ENCODE results near the gene INPP5E. TPM values are rescaled to one million over a fixed set of nuclear protein-coding genes. Genes with fewer than 3 reads are reported as not detected.

INPP5E gene
- polyA plus RNA-seq, 2 of the 4 experiments (the other 2 are of a cell fraction) = 5.2 to 11.2 TPM

GRCh38 chr9:136379003-136379287, 60.7 kb downstream of the INPP5E start (continued):
- TF ChIP-seq, protein P1, sequence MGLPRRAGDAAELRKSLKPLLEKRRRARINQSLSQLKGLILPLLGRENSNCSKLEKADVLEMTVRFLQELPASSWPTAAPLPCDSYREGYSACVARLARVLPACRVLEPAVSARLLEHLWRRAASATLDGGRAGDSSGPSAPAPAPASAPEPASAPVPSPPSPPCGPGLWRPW (IDR thresholded peaks at IDR 0.05) = no peak
- no peak for TF ChIP-seq RFX5 (IDR thresholded peaks at IDR 0.05)
- TF ChIP-seq POLR2A (IDR thresholded peaks at IDR 0.05; ENCODE audit: low read length) = no peak
- no peak for TF ChIP-seq FOSL2 (IDR thresholded peaks at IDR 0.05)
- no peak for TF ChIP-seq FOSL2 (CRISPR knock-in tag; IDR thresholded peaks at IDR 0.05)
- TF ChIP-seq BHLHE40 (IDR thresholded peaks at IDR 0.05; ENCODE audit: low read depth, low read length) = no peak
- TF ChIP-seq, protein P2, sequence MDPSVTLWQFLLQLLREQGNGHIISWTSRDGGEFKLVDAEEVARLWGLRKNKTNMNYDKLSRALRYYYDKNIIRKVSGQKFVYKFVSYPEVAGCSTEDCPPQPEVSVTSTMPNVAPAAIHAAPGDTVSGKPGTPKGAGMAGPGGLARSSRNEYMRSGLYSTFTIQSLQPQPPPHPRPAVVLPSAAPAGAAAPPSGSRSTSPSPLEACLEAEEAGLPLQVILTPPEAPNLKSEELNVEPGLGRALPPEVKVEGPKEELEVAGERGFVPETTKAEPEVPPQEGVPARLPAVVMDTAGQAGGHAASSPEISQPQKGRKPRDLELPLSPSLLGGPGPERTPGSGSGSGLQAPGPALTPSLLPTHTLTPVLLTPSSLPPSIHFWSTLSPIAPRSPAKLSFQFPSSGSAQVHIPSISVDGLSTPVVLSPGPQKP (IDR thresholded peaks at IDR 0.05; ENCODE audit: low read depth, low read length) = no peak
- TF ChIP-seq MYC (IDR thresholded peaks at IDR 0.05; ENCODE audit: borderline replicate concordance, low read length) = no peak
- no peak for TF ChIP-seq ZSCAN20 (CRISPR knock-in tag; IDR thresholded peaks at IDR 0.05)
- TF ChIP-seq MAZ (IDR thresholded peaks at IDR 0.05; ENCODE audit: borderline replicate concordance, low read depth, low read length) = no peak
- TF ChIP-seq, protein P3, sequence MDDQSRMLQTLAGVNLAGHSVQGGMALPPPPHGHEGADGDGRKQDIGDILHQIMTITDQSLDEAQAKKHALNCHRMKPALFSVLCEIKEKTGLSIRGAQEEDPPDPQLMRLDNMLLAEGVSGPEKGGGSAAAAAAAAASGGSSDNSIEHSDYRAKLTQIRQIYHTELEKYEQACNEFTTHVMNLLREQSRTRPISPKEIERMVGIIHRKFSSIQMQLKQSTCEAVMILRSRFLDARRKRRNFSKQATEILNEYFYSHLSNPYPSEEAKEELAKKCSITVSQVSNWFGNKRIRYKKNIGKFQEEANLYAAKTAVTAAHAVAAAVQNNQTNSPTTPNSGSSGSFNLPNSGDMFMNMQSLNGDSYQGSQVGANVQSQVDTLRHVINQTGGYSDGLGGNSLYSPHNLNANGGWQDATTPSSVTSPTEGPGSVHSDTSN (IDR thresholded peaks at IDR 0.05) = no peak
- TF ChIP-seq HOXB5 (CRISPR knock-in tag; IDR thresholded peaks at IDR 0.05) = no peak
- no peak for TF ChIP-seq JUN (IDR thresholded peaks at IDR 0.05)

Other genes starting within 250 kb of the INPP5E start
- 0.03 and 0.04 TPM in 2 replicates for gene LHX3, start 234.7 kb downstream of the INPP5E start, polyA plus RNA-seq (2011; rRNA removed)
- gene LHX3, start 234.7 kb downstream of the INPP5E start, polyA plus RNA-seq (2017; fragmentation: RNase III; extraction: RNeasy Plus Mini Kit Qiagen cat#74134 plus additional on column Dnase treatment) = 0.03 to 0.04 TPM in 2 of 3 replicates, not detected in the other
- gene QSOX2, start 194.0 kb downstream of the INPP5E start, polyA plus RNA-seq (2011; rRNA removed) = 29.5 and 30.2 TPM in 2 replicates
- 22.3 to 23.0 TPM (median 22.9 TPM) in 3 replicates for gene QSOX2, start 194.0 kb downstream of the INPP5E start, polyA plus RNA-seq (2017; fragmentation: RNase III; extraction: RNeasy Plus Mini Kit Qiagen cat#74134 plus additional on column Dnase treatment)
- under 0.01 and 0.03 TPM in 2 replicates for gene CCDC187, start 135.8 kb downstream of the INPP5E start, polyA plus RNA-seq (2011; rRNA removed)
- gene CCDC187, start 135.8 kb downstream of the INPP5E start, polyA plus RNA-seq (2017; fragmentation: RNase III; extraction: RNeasy Plus Mini Kit Qiagen cat#74134 plus additional on column Dnase treatment) = 0.03 TPM in 1 of 3 replicates, not detected in the others
- gene GPSM1, start 112.3 kb downstream of the INPP5E start, polyA plus RNA-seq (2011; rRNA removed) = 2.1 TPM in 2 replicates
- gene GPSM1, start 112.3 kb downstream of the INPP5E start, polyA plus RNA-seq (2017; fragmentation: RNase III; extraction: RNeasy Plus Mini Kit Qiagen cat#74134 plus additional on column Dnase treatment) = 8.2 to 9.9 TPM (median 8.8 TPM) in 3 replicates
- 5.1 and 8.0 TPM in 2 replicates for gene DNLZ, start 76.1 kb downstream of the INPP5E start, polyA plus RNA-seq (2011; rRNA removed)
- 19.0 to 19.9 TPM (median 19.1 TPM) in 3 replicates for gene DNLZ, start 76.1 kb downstream of the INPP5E start, polyA plus RNA-seq (2017; fragmentation: RNase III; extraction: RNeasy Plus Mini Kit Qiagen cat#74134 plus additional on column Dnase treatment)
- 0.21 and 0.25 TPM in 2 replicates for gene CARD9, start 66.2 kb downstream of the INPP5E start, polyA plus RNA-seq (2011; rRNA removed)
- 0.94 to 1.2 TPM (median 0.94 TPM) in 3 replicates for gene CARD9, start 66.2 kb downstream of the INPP5E start, polyA plus RNA-seq (2017; fragmentation: RNase III; extraction: RNeasy Plus Mini Kit Qiagen cat#74134 plus additional on column Dnase treatment)
- gene SNAPC4, start 39.7 kb downstream of the INPP5E start, polyA plus RNA-seq (2011; rRNA removed) = 2.7 and 3.1 TPM in 2 replicates
- gene SNAPC4, start 39.7 kb downstream of the INPP5E start, polyA plus RNA-seq (2017; fragmentation: RNase III; extraction: RNeasy Plus Mini Kit Qiagen cat#74134 plus additional on column Dnase treatment) = 10.1 to 10.8 TPM (median 10.3 TPM) in 3 replicates
- gene ENTR1, start 29.2 kb downstream of the INPP5E start, polyA plus RNA-seq (2011; rRNA removed) = 69.0 and 75.8 TPM in 2 replicates
- gene ENTR1, start 29.2 kb downstream of the INPP5E start, polyA plus RNA-seq (2017; fragmentation: RNase III; extraction: RNeasy Plus Mini Kit Qiagen cat#74134 plus additional on column Dnase treatment) = 63.8 to 67.4 TPM (median 66.7 TPM) in 3 replicates
- 53.4 and 71.1 TPM in 2 replicates for gene PMPCA, start 29.2 kb downstream of the INPP5E start, polyA plus RNA-seq (2011; rRNA removed)
- gene PMPCA, start 29.2 kb downstream of the INPP5E start, polyA plus RNA-seq (2017; fragmentation: RNase III; extraction: RNeasy Plus Mini Kit Qiagen cat#74134 plus additional on column Dnase treatment) = 83.0 to 101 TPM (median 89.2 TPM) in 3 replicates
- gene SEC16A, start 43.2 kb upstream of the INPP5E start, polyA plus RNA-seq (2011; rRNA removed) = 24.2 and 32.3 TPM in 2 replicates
- gene SEC16A, start 43.2 kb upstream of the INPP5E start, polyA plus RNA-seq (2017; fragmentation: RNase III; extraction: RNeasy Plus Mini Kit Qiagen cat#74134 plus additional on column Dnase treatment) = 35.7 to 41.5 TPM (median 38.0 TPM) in 3 replicates
- gene NOTCH1, start 106.2 kb upstream of the INPP5E start, polyA plus RNA-seq (2011; rRNA removed) = 0.88 and 1.2 TPM in 2 replicates
- 4.6 to 6.4 TPM (median 5.7 TPM) in 3 replicates for gene NOTCH1, start 106.2 kb upstream of the INPP5E start, polyA plus RNA-seq (2017; fragmentation: RNase III; extraction: RNeasy Plus Mini Kit Qiagen cat#74134 plus additional on column Dnase treatment)
- gene EGFL7, start 223.1 kb upstream of the INPP5E start, polyA plus RNA-seq (2011; rRNA removed) = 15.3 and 19.9 TPM in 2 replicates
- 28.9 to 34.4 TPM (median 32.3 TPM) in 3 replicates for gene EGFL7, start 223.1 kb upstream of the INPP5E start, polyA plus RNA-seq (2017; fragmentation: RNase III; extraction: RNeasy Plus Mini Kit Qiagen cat#74134 plus additional on column Dnase treatment)
- 32.3 and 38.6 TPM in 2 replicates for gene AGPAT2, start 247.6 kb upstream of the INPP5E start, polyA plus RNA-seq (2011; rRNA removed)
- 44.3 to 49.5 TPM (median 46.3 TPM) in 3 replicates for gene AGPAT2, start 247.6 kb upstream of the INPP5E start, polyA plus RNA-seq (2017; fragmentation: RNase III; extraction: RNeasy Plus Mini Kit Qiagen cat#74134 plus additional on column Dnase treatment)